GM19467 (cell line): ENCODE results near the gene SLC12A5.

Source experiments
- ATAC-seq: cut with Tn5 transposase; IDR thresholded peaks from one replicate; pipeline ENCODE4 v1.9.1; 2021; ENCODE audit warnings: mild to moderate bottlenecking, moderate library complexity; ENCODE audit not compliant: unreplicated experiment

SLC12A5 gene

GRCh38 chr20:46025376-46025783, 3.6 kb upstream of the SLC12A5 start:
- no peak for ATAC-seq

- ATAC-seq = no peak
Observed at GRCh38 chr20:46027245-46027853, 1.7 kb upstream of the SLC12A5 start.

- no peak for ATAC-seq
Observed at GRCh38 chr20:46028110-46028509, 905 bp upstream of the SLC12A5 start.

- ATAC-seq = no peak
Observed at GRCh38 chr20:46030284-46031013, 1.4 kb downstream of the SLC12A5 start.

GRCh38 chr20:46031014-46031569, 2.1 kb downstream of the SLC12A5 start:
- ATAC-seq = no peak

- ATAC-seq = no peak
Observed at GRCh38 chr20:46031701-46032254, 2.8 kb downstream of the SLC12A5 start.

GRCh38 chr20:46034039-46034438, 5.0 kb downstream of the SLC12A5 start:
- no peak for ATAC-seq

GRCh38 chr20:46035253-46035652, 6.2 kb downstream of the SLC12A5 start:
- no peak for ATAC-seq

GRCh38 chr20:46035713-46036112, 6.7 kb downstream of the SLC12A5 start:
- no peak for ATAC-seq

GRCh38 chr20:46036370-46036769, 7.4 kb downstream of the SLC12A5 start:
- ATAC-seq = no peak

- no peak for ATAC-seq
Observed at GRCh38 chr20:46037036-46037435, 8.0 kb downstream of the SLC12A5 start.

- ATAC-seq = no peak
Observed at GRCh38 chr20:46040902-46041535, 12.0 kb downstream of the SLC12A5 start.

- no peak for ATAC-seq
Observed at GRCh38 chr20:46043556-46043955, 14.5 kb downstream of the SLC12A5 start.

GRCh38 chr20:46044896-46045295, 15.9 kb downstream of the SLC12A5 start:
- ATAC-seq = no peak

- no peak for ATAC-seq
Observed at GRCh38 chr20:46046588-46047310, 17.7 kb downstream of the SLC12A5 start.

GRCh38 chr20:46047821-46048220, 18.8 kb downstream of the SLC12A5 start:
- ATAC-seq = no peak

- ATAC-seq = no peak
Observed at GRCh38 chr20:46049190-46049589, 20.2 kb downstream of the SLC12A5 start.

- ATAC-seq = no peak
Observed at GRCh38 chr20:46049815-46050214, 20.8 kb downstream of the SLC12A5 start.

- ATAC-seq = no peak
Observed at GRCh38 chr20:46050444-46050843, 21.4 kb downstream of the SLC12A5 start.

GRCh38 chr20:46050885-46051284, 21.9 kb downstream of the SLC12A5 start:
- no peak for ATAC-seq
